Right renal pelvis (tissue), 4 donors: ENCODE results near the gene AMY2B. TPM values are rescaled to one million over a fixed set of nuclear protein-coding genes. Genes with fewer than 3 reads are reported as not detected.
"Not testable (repeated sequence)": the region's sequence is repeated elsewhere in the genome, so short reads cannot be mapped to it uniquely, and the experiment has no call there.

ENCODE experiments used
- DNase-seq, 4 donors: peaks; one replicate each; pipeline ENCODE4 v3.0.0-alpha.2; 2013; ENCODE audit warnings: low read depth in 4 of 4, low spot score in 3 of 4, missing footprints in 1 of 4
- polyA plus RNA-seq, 4 donors: library from polyadenylated mRNA; unstranded; fragments of 120-200 nt; gene quantifications; one replicate each; pipeline ENCODE4 v1.2.1, GENCODE V29; 2013; ENCODE audit not compliant: insufficient read length in 4 of 4

AMY2B gene
- polyA plus RNA-seq, 4 donors = 25.6 to 49.2 (median 30.4) TPM

- no peak for DNase-seq
These were observed 45.0 kb downstream of the AMY2B start for GRCh38 chr1:103616362-103616761.

- not testable (repeated sequence) for DNase-seq
These were observed 45.6 kb downstream of the AMY2B start, which contains the start of gene AMY2A for GRCh38 chr1:103616994-103617477. Gene AMY2A (plus strand): TSS chr1:103617427. CDS start chr1:103617441, 14 bp downstream.

- not testable (repeated sequence) for DNase-seq
These were observed 56.0 kb downstream of the AMY2B start for GRCh38 chr1:103627436-103627835.

Other genes starting within 250 kb of the AMY2B start
- 10 to 100 TPM; 37.8 to 56.9 (median 46.7) TPM for gene RNPC3, start 45.9 kb upstream of the AMY2B start, polyA plus RNA-seq
- under 1 TPM in 2 of 4 donors, not detected in 2; 0.15 to 0.22 TPM for gene AMY2A, start 45.8 kb downstream of the AMY2B start, polyA plus RNA-seq
- gene AMY1A, start 84.2 kb downstream of the AMY2B start, polyA plus RNA-seq = under 1 TPM in 1 of 4 donors, not detected in 3; 0.26 TPM
- under 1 TPM in 1 of 4 donors, not detected in 3; 0.42 TPM for gene AMY1B, start 124.6 kb downstream of the AMY2B start, polyA plus RNA-seq
- not detected for gene AMY1C, start 178.3 kb downstream of the AMY2B start, polyA plus RNA-seq